Keratinocyte (primary cell): Measurements from ENCODE around the gene LTBP2. TPM values are rescaled to one million over a fixed set of nuclear protein-coding genes. Genes with fewer than 3 reads are reported as not detected.

ENCODE experiments used
- DNase-seq: peaks from one replicate; pipeline ENCODE4 v3.0.0-alpha.2; 2011; ENCODE audit warnings: low read depth, missing footprints, low spot score
- FAIRE-seq: peaks from 2 replicates; lab custom pipeline; 2011; peaks lifted over from hg19 to GRCh38; lab: Jason Lieb, UNC
- H2AFZ ChIP-seq: 2 replicates; pipeline ENCODE4 v1.6.0; 2012; ENCODE audit warnings: low read length, control low read depth, inconsistent platforms; ENCODE audit not compliant: control insufficient read depth
- H3K27ac ChIP-seq: 2 replicates; pipeline ENCODE4 v1.5.1; 2011; ENCODE audit warnings: low read length; ENCODE audit not compliant: control insufficient read depth, insufficient read depth
- H3K27me3 ChIP-seq: 3 replicates; pipeline ENCODE4 v1.6.0; 2011; ENCODE audit warnings: low read length; ENCODE audit not compliant: control insufficient read depth, insufficient read depth; ENCODE audit errors: extremely low read depth
- H3K36me3 ChIP-seq, 2 experiments: 2 replicates in 1 of 2; 3 replicates in 1 of 2; pipeline ENCODE4 v1.5.1; 2011; ENCODE audit warnings: low read length in 2 of 2, mild to moderate bottlenecking in 1 of 2; ENCODE audit not compliant: control insufficient read depth in 2 of 2, insufficient read depth in 2 of 2; ENCODE audit errors: extremely low read depth in 1 of 2
- H3K4me1 ChIP-seq: 3 replicates; pipeline ENCODE4 v1.5.1; 2011; ENCODE audit warnings: low read length; ENCODE audit not compliant: control insufficient read depth, insufficient read depth; ENCODE audit errors: extremely low read depth
- H3K4me2 ChIP-seq: 3 replicates; pipeline ENCODE4 v1.6.0; 2011; ENCODE audit warnings: low read depth, low read length; ENCODE audit not compliant: control insufficient read depth, insufficient read depth; ENCODE audit errors: extremely low read depth
- H3K4me3 ChIP-seq, 3 experiments: fragments of 200-600 bp in 1 of 3; sonication (generic) in 1 of 3; 2 replicates in 2 of 3; 3 replicates in 1 of 3; pipeline ENCODE4 v1.5.1; 2011 to 2016; ENCODE audit warnings: low read length in 3 of 3, mild to moderate bottlenecking in 3 of 3, control low read depth in 2 of 3, inconsistent platforms in 1 of 3, low read depth in 1 of 3, mixed read lengths in 1 of 3, mixed run types in 1 of 3, moderate library complexity in 1 of 3; ENCODE audit not compliant: control insufficient read depth in 2 of 3, insufficient read depth in 2 of 3; ENCODE audit errors: extremely low read depth in 1 of 3
- H3K79me2 ChIP-seq: 2 replicates; pipeline ENCODE4 v1.6.0; 2012; ENCODE audit warnings: low read length; ENCODE audit not compliant: control insufficient read depth, insufficient read depth
- H3K9ac ChIP-seq: 3 replicates; pipeline ENCODE4 v1.6.0; 2011; ENCODE audit warnings: low read length; ENCODE audit not compliant: control insufficient read depth, insufficient read depth; ENCODE audit errors: extremely low read depth
- H3K9me1 ChIP-seq: 3 replicates; pipeline ENCODE4 v1.6.0; 2011; ENCODE audit warnings: low read length; ENCODE audit not compliant: control insufficient read depth, insufficient read depth; ENCODE audit errors: extremely low read depth
- H3K9me3 ChIP-seq: 2 replicates; pipeline ENCODE4 v1.5.1; 2012; ENCODE audit warnings: low read depth, low read length; ENCODE audit not compliant: control insufficient read depth
- H4K20me1 ChIP-seq: 3 replicates; pipeline ENCODE4 v1.6.0; 2011; ENCODE audit warnings: low read length; ENCODE audit not compliant: control insufficient read depth, insufficient read depth; ENCODE audit errors: extremely low read depth
- CTCF ChIP-seq, 3 experiments: IDR thresholded peaks in 1 of 3; conservative IDR thresholded peaks in 1 of 3; optimal IDR thresholded peaks in 1 of 3; 2 replicates in 2 of 3; 3 replicates in 1 of 3; pipeline versions ENCODE3 to v1.5.1; 2011; ENCODE audit warnings: low read length in 3 of 3, mild to moderate bottlenecking in 3 of 3, moderate library complexity in 2 of 3, control low read depth in 1 of 3, inconsistent platforms in 1 of 3; ENCODE audit not compliant: insufficient read depth in 2 of 3; ENCODE audit errors: extremely low read depth in 1 of 3
- EZH2 ChIP-seq: IDR thresholded peaks from one replicate; pipeline ENCODE4 v1.6.1; 2012; ENCODE audit warnings: inconsistent platforms, mild to moderate bottlenecking, low read length, moderate library complexity
- dilution Hi-C: fragments of 300-500 bp; cut with MboI; formaldehyde crosslinking; loops from one replicate; pipeline ENCODE4 v1.7.0; 2020; ENCODE audit warnings: low sequenced_read_pairs; ENCODE audit not compliant: extremely low pct_ligation_motif_present
- polyA plus RNA-seq, 5 experiments: library from polyadenylated mRNA; depleted of rRNA in 3 of 5; stranded (reverse) in 3 of 5; stranded (forward) in 1 of 5; unstranded in 1 of 5; fragments of >200 nt; gene quantifications; 1 replicate in 1 of 5; 2 replicates in 3 of 5; 3 replicates in 1 of 5; pipeline versions ENCODE4 v1.2.1 to v1.2.3, GENCODE V29; 2011 to 2012; ENCODE audit warnings: missing spikeins in 2 of 5, low read depth in 1 of 5, low replicate concordance in 1 of 5

LTBP2 gene
- polyA plus RNA-seq, 1 donor (not counting 4 experiments of a cell fraction or from before 2014, with no cell fraction given) = 23.9 TPM

GRCh38 chr14:74542056-74542685 is 69.9 kb downstream of the LTBP2 start:
- Histone ChIP-seq H3K4me3 (no peak overlapping the region), H3K9me1 (no peaks in the 10 kb centered on the region), H3K4me2 (no peak overlapping the region), H3K36me3 (peaks cover 32 to 47% of the 10 kb centered on the region in 2 experiments), H3K27ac (no peak overlapping the region), H3K9me3 (no peaks in the 10 kb centered on the region), H3K9ac (no peak overlapping the region), H2AFZ (no peak overlapping the region), H4K20me1 (peaks cover 2% of the 10 kb centered on the region), H3K79me2 (no peaks in the 10 kb centered on the region), H3K27me3 (no peaks in the 10 kb centered on the region), H3K4me1 (no peaks in the 10 kb centered on the region)
- no peak for TF ChIP-seq CTCF (optimal IDR thresholded peaks at IDR 0.05 in 1 of 3, IDR thresholded peaks at IDR 0.05 in 1 of 3, conservative IDR thresholded peaks at IDR 0.05 in 1 of 3; ENCODE audit: extremely low read depth in 1 of 3, insufficient read depth in 2 of 3, low read length in 3 of 3)
- TF ChIP-seq EZH2 = no peak
- FAIRE-seq = no peak
- no peak for DNase-seq
- dilution Hi-C loops = no loop called here

- H3K27ac ChIP-seq = no peak overlapping the region
- no peak overlapping the region for H3K9ac ChIP-seq
- peaks cover 26 to 38% of the 10 kb centered on the region in 2 experiments for H3K36me3 ChIP-seq
- no peak overlapping the region for H3K4me2 ChIP-seq
- no peak overlapping the region for H2AFZ ChIP-seq
- H3K9me1 ChIP-seq = no peaks in the 10 kb centered on the region
- no peaks in the 10 kb centered on the region for H3K9me3 ChIP-seq
- no peak overlapping the region for H3K4me3 ChIP-seq
- no peak for FAIRE-seq
- H3K4me1 ChIP-seq = no peaks in the 10 kb centered on the region
- no peak for DNase-seq
- dilution Hi-C loops = no loop called here
- peaks cover 2% of the 10 kb centered on the region for H4K20me1 ChIP-seq
- no peak for TF ChIP-seq CTCF (optimal IDR thresholded peaks at IDR 0.05 in 1 of 3, IDR thresholded peaks at IDR 0.05 in 1 of 3, conservative IDR thresholded peaks at IDR 0.05 in 1 of 3; ENCODE audit: extremely low read depth in 1 of 3, insufficient read depth in 2 of 3, low read length in 3 of 3)
- no peak for TF ChIP-seq EZH2
- no peaks in the 10 kb centered on the region for H3K27me3 ChIP-seq
- H3K79me2 ChIP-seq = no peaks in the 10 kb centered on the region
Measured at GRCh38 chr14:74541225-74541624, 70.8 kb downstream of the LTBP2 start.
